Ascending aorta (tissue), 2 donors: ENCODE data around the gene TCF20. TPM values are rescaled to one million over a fixed set of nuclear protein-coding genes. Genes with fewer than 3 reads are reported as not detected.

Experiments used
- DNase-seq, 2 donors: peaks; one replicate each; pipeline ENCODE4 v3.0.0-alpha.2; 2019; ENCODE audit warnings: low spot score in 2 of 2
- H3K27ac ChIP-seq, 2 donors: fragments of 200-600 bp; sonication (generic); one replicate each; pipeline ENCODE4 v1.5.1; 2016 to 2017; ENCODE audit warnings: mild to moderate bottlenecking in 1 of 2
- H3K27me3 ChIP-seq: fragments of 200-600 bp; sonication (generic); one replicate; pipeline ENCODE4 v1.5.1; 2017
- H3K36me3 ChIP-seq, 2 donors: fragments of 200-600 bp; sonication (generic); one replicate each; pipeline ENCODE4 v1.5.1; 2016
- H3K4me1 ChIP-seq, 2 donors: fragments of 200-600 bp; sonication (generic); one replicate each; pipeline ENCODE4 v1.5.1; 2016 to 2017; ENCODE audit warnings: mild to moderate bottlenecking in 1 of 2
- H3K4me3 ChIP-seq, 2 donors: fragments of 200-600 bp; sonication (generic); one replicate each; pipeline ENCODE4 v1.5.1; 2016 to 2017; ENCODE audit warnings: mild to moderate bottlenecking in 1 of 2
- H3K9me3 ChIP-seq, 2 donors: fragments of 200-600 bp; sonication (generic); one replicate each; pipeline ENCODE4 v1.5.1; 2016
- CTCF ChIP-seq, 3 experiments: fragments of 200-600 bp in 2 of 3; fragments of 450-650 bp in 1 of 3; sonication (generic) in 2 of 3; IDR thresholded peaks; one replicate each; pipeline ENCODE4 v1.5.1; 2016 to 2019; ENCODE audit warnings: antibody characterized with exemption in 3 of 3, mild to moderate bottlenecking in 1 of 3, moderate library complexity in 1 of 3
- intact Hi-C: fragments of 100-400 bp; cut with DNase I; formaldehyde crosslinking; loops from one replicate; pipeline ENCODE4 v1.15.1; 2023
- total RNA-seq: library from RNA; depleted of rRNA; stranded (reverse); fragments of >200 nt; gene quantifications from one replicate; pipeline ENCODE4 v1.1.0, GENCODE V29; 2016

TCF20 gene
- total RNA-seq, 1 donor from 2014 or later = 11.9 TPM

GRCh38 chr22:42315392-42315756 lies 44.9 kb upstream of the TCF20 start:
- Histone ChIP-seq H3K4me3 (no peak overlapping the region), H3K9me3 (no peaks in the 10 kb centered on the region), H3K27me3 (peaks cover 4% of the 10 kb centered on the region), H3K36me3 (no peaks in the 10 kb centered on the region), H3K4me1 (no peaks in the 10 kb centered on the region), H3K27ac (no peak overlapping the region)
- TF ChIP-seq CTCF (IDR thresholded peaks at IDR 0.05) = no peak
- intact Hi-C loops = no loop called here
- DNase-seq = no peak

- no peaks in the 10 kb centered on the region for H3K9me3 ChIP-seq
- H3K27me3 ChIP-seq = peaks cover 4% of the 10 kb centered on the region
- H3K36me3 ChIP-seq = no peaks in the 10 kb centered on the region
- H3K27ac ChIP-seq = no peak overlapping the region
- no peak overlapping the region for H3K4me3 ChIP-seq
- no peak for TF ChIP-seq CTCF (IDR thresholded peaks at IDR 0.05)
- no peak for DNase-seq
- intact Hi-C loops = no loop called here
- no peaks in the 10 kb centered on the region for H3K4me1 ChIP-seq
Observed at GRCh38 chr22:42314709-42315391, 44.4 kb upstream of the TCF20 start.

GRCh38 chr22:42313804-42314581 lies 43.5 kb upstream of the TCF20 start:
- H3K9me3 ChIP-seq = no peaks in the 10 kb centered on the region
- intact Hi-C loops = no loop called here
- no peak overlapping the region for H3K27ac ChIP-seq
- no peak overlapping the region for H3K4me3 ChIP-seq
- peaks cover 4% of the 10 kb centered on the region for H3K27me3 ChIP-seq
- TF ChIP-seq CTCF (IDR thresholded peaks at IDR 0.05) = peak in 2 of 3 experiments; percentile 2 to 36
- DNase-seq = no peak
- no peaks in the 10 kb centered on the region for H3K4me1 ChIP-seq
- no peaks in the 10 kb centered on the region for H3K36me3 ChIP-seq

GRCh38 chr22:42313204-42313603 lies 42.8 kb upstream of the TCF20 start:
- Histone ChIP-seq H3K4me3 (no peak overlapping the region), H3K9me3 (no peaks in the 10 kb centered on the region), H3K4me1 (no peaks in the 10 kb centered on the region), H3K36me3 (no peaks in the 10 kb centered on the region), H3K27ac (no peak overlapping the region), H3K27me3 (peaks cover 4% of the 10 kb centered on the region)
- intact Hi-C loops = no loop called here
- TF ChIP-seq CTCF (IDR thresholded peaks at IDR 0.05) = no peak
- no peak for DNase-seq

GRCh38 chr22:42310291-42311015 lies 40.0 kb upstream of the TCF20 start:
- Histone ChIP-seq H3K9me3 (no peaks in the 10 kb centered on the region), H3K4me1 (no peaks in the 10 kb centered on the region), H3K27me3 (peaks cover 4% of the 10 kb centered on the region), H3K4me3 (no peak overlapping the region), H3K27ac (no peak overlapping the region), H3K36me3 (no peaks in the 10 kb centered on the region)
- intact Hi-C loops = no loop called here
- no peak for TF ChIP-seq CTCF (IDR thresholded peaks at IDR 0.05)
- no peak for DNase-seq
